PC-3 (cell line): ENCODE measurements around the gene WAC.

Source experiments
- EZH2phosphoT487 ChIP-seq: fragments of 300-600 bp; sonication (generic); IDR thresholded peaks from 2 replicates; pipeline ENCODE4 v1.6.1; 2018; ENCODE audit warnings: mild to moderate bottlenecking, antibody characterized with exemption, low read length, borderline replicate concordance
- TF ChIP-seq, protein P1 (sequence below): fragments of 300-600 bp; sonication (generic); conservative IDR thresholded peaks from 2 replicates; pipeline ENCODE4 v1.5.1; 2017; ENCODE audit warnings: antibody characterized with exemption, low read depth, mild to moderate bottlenecking, low read length

DNA sequence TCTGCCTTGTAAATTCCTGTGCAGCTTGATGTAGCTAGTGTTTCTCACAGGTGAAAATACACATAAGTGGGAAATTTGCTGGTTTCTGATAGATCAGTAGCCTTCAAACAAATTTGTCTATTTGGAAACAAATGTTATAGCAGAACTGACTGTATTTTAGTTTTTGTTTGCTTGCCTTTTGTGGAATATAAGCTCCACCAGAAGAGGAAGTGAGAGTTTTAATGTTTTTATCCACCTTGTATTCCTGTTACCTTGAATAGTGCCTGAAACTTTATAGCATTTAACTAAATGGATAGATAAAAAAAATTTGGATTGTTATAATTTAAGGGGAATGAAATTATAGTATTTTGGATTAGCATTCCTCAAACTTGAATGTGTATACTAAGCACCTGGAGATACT, 9.8 kb downstream of the WAC start:
- TF ChIP-seq, protein P1, sequence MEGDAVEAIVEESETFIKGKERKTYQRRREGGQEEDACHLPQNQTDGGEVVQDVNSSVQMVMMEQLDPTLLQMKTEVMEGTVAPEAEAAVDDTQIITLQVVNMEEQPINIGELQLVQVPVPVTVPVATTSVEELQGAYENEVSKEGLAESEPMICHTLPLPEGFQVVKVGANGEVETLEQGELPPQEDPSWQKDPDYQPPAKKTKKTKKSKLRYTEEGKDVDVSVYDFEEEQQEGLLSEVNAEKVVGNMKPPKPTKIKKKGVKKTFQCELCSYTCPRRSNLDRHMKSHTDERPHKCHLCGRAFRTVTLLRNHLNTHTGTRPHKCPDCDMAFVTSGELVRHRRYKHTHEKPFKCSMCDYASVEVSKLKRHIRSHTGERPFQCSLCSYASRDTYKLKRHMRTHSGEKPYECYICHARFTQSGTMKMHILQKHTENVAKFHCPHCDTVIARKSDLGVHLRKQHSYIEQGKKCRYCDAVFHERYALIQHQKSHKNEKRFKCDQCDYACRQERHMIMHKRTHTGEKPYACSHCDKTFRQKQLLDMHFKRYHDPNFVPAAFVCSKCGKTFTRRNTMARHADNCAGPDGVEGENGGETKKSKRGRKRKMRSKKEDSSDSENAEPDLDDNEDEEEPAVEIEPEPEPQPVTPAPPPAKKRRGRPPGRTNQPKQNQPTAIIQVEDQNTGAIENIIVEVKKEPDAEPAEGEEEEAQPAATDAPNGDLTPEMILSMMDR, result no peak
- no peak for TF ChIP-seq EZH2phosphoT487
